ENCODE data around the gene SVBP. TPM values are rescaled to one million over a fixed set of nuclear protein-coding genes. Genes with fewer than 3 reads are reported as not detected.

Gene SVBP
- total RNA-seq, 2 experiments from 2014 or later, result 17.1 to 18.0 TPM

DNA sequence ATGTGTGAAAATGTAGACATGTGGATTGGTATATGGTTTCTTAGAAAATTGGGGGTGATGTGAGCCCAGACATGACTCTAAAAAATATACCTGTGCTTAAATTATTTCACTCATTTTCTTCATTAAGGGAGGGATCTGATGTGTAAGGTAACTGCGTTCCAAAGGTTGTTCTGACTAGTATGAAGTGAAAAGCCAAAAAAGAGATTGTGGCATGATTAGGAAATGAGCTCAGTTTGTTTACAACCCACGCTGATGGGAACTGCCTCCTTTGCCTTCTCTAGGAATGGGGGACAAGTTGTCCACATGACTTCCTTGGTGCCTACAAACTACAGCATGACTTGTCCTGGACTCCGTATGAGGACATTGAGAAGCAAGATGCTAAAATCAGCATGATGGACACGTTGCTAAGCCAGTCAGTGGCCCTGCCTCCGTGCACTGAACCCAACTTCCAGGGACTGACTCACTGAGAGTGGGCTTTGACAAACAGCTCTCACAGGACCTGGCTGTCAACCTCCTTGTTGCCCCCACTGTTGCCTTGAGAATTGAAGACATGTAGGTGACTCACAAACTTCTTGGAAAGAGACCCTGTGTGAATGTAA is 42.2 kb downstream of the SVBP start:
- no peak for DNase-seq
- Mint-ChIP-seq H3K27ac (no peak overlapping the region), H3K9me3 (ENCODE audit: insufficient read depth) (no peaks in the 10 kb centered on the region), H3K27me3 (ENCODE audit: low read depth) (no peaks in the 10 kb centered on the region), H3K36me3 (ENCODE audit: low read depth) (peaks cover 67% of the 10 kb centered on the region), H3K4me3 (no peak overlapping the region), H3K4me1 (ENCODE audit: low read depth) (peaks cover 38% of the 10 kb centered on the region)
- ATAC-seq, result no peak
- CTCF ChIA-PET, result interaction anchor here (2.3 to 5.9 kb wide), 2 partner anchors 139 to 299 kb away, joined by 13 to 41 read pairs; no protein-coding TSS in a partner anchor
- POLR2A ChIA-PET, result interaction anchor here (2.4 kb wide), 1 partner anchor 8 kb away, joined by 11 read pairs; the partner anchor contains the start of genes C1orf50 and P3H1

DNA sequence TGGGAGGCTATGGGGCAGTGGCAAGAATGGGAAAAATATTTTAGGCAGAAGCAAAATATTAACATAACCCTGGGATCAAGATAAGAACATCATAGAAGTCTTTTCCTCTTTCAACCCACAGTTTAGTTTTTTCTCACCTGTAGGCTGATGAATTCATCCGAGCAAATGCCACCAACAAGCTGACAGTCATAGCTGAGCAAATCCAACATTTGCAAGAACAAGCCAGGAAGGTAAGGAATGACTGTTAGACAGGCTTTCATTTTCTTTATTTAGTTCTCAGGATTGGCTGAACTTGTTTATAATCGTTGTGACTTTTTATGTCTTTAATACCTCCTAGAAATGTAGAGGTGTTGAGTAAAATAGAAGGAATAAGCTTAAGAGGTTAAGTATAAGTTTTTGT is 43.8 kb downstream of the SVBP start:
- no peak overlapping the region for H3K27ac Mint-ChIP-seq
- POLR2A ChIA-PET, result no interaction called here
- no peak overlapping the region for H3K4me3 Mint-ChIP-seq
- H3K9me3 Mint-ChIP-seq (ENCODE audit: insufficient read depth), result no peaks in the 10 kb centered on the region
- CTCF ChIA-PET, result interaction anchor here (1.3 to 2.3 kb wide), 3 partner anchors 10 to 300 kb away, joined by 3 to 13 read pairs (median 5); no protein-coding TSS in a partner anchor
- H3K36me3 Mint-ChIP-seq (ENCODE audit: low read depth), result peaks cover 67% of the 10 kb centered on the region
- no peaks in the 10 kb centered on the region for H3K27me3 Mint-ChIP-seq (ENCODE audit: low read depth)
- ATAC-seq (no peak), DNase-seq (no peak)
- H3K4me1 Mint-ChIP-seq (ENCODE audit: low read depth), result peaks cover 36% of the 10 kb centered on the region

DNA sequence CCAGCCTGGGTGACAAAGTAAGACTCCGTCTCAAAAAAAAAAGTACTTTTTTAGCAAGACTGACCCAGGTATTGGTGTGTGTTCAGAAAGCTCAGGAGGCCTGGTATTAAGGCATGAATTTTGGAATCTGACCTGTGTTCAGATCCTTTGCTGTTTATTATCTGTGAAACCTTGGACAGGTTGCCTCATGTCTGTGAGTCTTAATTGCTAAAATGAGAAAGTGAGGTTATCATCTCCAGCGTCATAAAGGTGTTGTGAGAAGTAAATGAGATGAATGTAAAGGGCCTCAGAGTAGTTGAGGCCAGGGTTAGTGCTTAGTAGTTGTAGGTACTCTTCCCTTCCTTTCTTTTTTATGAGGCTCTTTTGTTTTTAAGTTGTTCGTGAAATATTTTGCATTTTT is 47.4 kb downstream of the SVBP start:
- POLR2A ChIA-PET, result no interaction called here
- no peak for ATAC-seq
- Mint-ChIP-seq H3K27ac (no peak overlapping the region), H3K27me3 (ENCODE audit: low read depth) (no peaks in the 10 kb centered on the region), H3K9me3 (ENCODE audit: insufficient read depth) (no peaks in the 10 kb centered on the region), H3K36me3 (ENCODE audit: low read depth) (peaks cover 39% of the 10 kb centered on the region), H3K4me3 (no peak overlapping the region), H3K4me1 (ENCODE audit: low read depth) (peaks cover 36% of the 10 kb centered on the region)
- CTCF ChIA-PET, result interaction anchor here (1.4 to 5.9 kb wide), 2 partner anchors 10 to 23 kb away, joined by 3 to 90 read pairs; no protein-coding TSS in a partner anchor
- DNase-seq, result no peak

DNA sequence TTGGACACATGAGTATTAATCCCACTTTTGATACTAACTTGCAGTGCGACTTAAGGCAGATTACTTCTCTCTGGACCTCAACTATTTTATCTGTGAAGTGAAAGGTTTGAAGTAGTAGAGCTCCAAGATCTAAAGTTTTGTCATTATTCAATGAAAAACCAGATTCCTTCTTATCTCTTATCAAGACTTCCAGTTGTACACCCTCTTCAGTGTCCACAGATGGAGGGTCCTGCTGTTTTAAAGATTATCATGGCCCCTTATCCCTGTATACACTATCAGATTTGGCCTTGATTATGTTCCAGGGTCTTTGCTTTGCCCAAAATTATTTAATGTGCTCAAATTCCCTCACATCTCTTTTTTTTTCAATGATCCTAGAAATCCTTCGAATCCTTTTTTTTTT is 49.0 kb downstream of the SVBP start:
- Mint-ChIP-seq H3K27ac (peak overlapping the region; percentile 96), H3K9me3 (ENCODE audit: insufficient read depth) (no peaks in the 10 kb centered on the region), H3K36me3 (ENCODE audit: low read depth) (peaks cover 29% of the 10 kb centered on the region), H3K27me3 (ENCODE audit: low read depth) (no peaks in the 10 kb centered on the region), H3K4me3 (no peak overlapping the region), H3K4me1 (ENCODE audit: low read depth) (peaks cover 33% of the 10 kb centered on the region)
- CTCF ChIA-PET, result interaction anchor here (0.6 to 5.9 kb wide), 8 partner anchors 11 to 306 kb away, joined by 3 to 90 read pairs (median 10); partner anchors contain the start of gene ZNF691
- ATAC-seq (no peak), DNase-seq (no peak)
- POLR2A ChIA-PET, result interaction anchor here (0.6 to 2.8 kb wide), 7 partner anchors 85 to 590 kb away, joined by 3 to 36 read pairs (median 7); partner anchors contain the start of genes CDC20, PPIH and YBX1

DNA sequence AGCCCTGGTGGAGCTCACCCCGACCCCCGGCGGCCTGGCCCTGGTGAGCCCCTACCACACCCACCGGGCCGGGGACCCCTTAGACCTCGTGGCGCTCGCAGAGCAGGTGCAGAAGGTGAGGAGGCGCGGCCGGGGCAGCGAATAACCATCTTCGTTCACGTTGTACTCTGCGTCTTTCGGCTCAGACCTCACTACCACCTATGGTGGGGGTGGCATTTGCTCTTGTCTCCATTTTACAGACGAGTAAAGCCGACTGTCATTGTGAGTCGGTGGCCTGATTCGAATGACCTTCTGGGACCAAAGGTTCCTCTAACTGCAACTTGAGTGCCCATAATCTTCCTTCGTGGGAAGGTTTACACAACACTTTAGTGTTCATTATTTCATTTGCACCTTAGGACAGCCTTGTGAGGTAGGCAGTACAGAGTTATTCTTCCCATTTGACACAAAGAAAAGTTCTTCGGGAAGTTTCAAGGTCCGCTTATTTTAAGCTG is 49.6 kb downstream of the SVBP start:
- H3K4me3 Mint-ChIP-seq, result no peak overlapping the region
- H3K9me3 Mint-ChIP-seq (ENCODE audit: insufficient read depth), result no peaks in the 10 kb centered on the region
- no peaks in the 10 kb centered on the region for H3K27me3 Mint-ChIP-seq (ENCODE audit: low read depth)
- H3K36me3 Mint-ChIP-seq (ENCODE audit: low read depth), result peaks cover 26% of the 10 kb centered on the region
- peak overlapping the region; percentile 96 for H3K27ac Mint-ChIP-seq
- DNase-seq (no peak), ATAC-seq (peak; percentile 19)
- ChIA-PET CTCF (interaction anchor here (0.6 to 5.9 kb wide), 16 partner anchors 10 to 594 kb away, joined by 3 to 90 read pairs (median 6); partner anchors contain the start of genes PPCS and ZNF691), POLR2A (interaction anchor here (0.6 to 2.8 kb wide), 21 partner anchors 9 to 601 kb away, joined by 3 to 36 read pairs (median 6); partner anchors contain the start of genes CDC20, ERMAP, FOXJ3 and PPIH)
- H3K4me1 Mint-ChIP-seq (ENCODE audit: low read depth), result peaks cover 31% of the 10 kb centered on the region

DNA sequence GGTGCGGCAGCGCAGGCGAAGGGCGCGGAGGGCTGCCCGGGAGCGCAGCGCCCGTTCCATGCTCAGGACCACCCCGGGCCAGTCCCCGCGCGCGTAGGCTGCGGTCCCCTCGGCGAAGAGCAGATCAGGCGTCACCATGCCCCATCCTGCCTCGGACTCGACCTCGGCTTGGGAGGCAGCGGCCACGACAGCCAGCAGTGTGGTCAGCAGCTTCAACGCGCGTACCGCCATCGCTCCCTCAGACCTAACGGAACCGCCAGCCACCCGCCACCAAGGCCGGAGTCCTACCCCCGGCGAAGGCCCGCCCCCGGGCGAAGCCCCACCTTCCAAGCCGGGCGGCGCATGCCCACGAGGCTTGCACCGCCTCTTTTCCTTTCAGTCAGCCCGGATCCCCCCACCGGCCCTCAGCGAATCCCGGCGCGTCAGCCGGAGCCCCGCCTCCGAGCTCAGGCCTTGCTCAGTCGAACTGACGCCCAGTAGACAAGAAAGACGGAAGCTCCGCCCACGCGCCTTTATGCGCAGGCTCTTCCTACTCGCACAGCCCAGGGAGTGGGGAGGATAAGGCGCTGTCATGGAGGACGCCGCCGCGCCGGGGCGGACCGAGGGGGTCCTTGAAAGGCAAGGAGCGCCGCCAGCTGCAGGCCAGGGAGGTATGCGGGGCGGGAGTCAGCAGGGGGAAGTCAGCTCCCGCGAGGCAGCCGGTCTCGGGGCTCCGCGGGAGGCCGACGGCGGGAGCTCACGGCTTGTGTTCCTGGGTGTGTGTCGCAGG is 50.3 kb downstream of the SVBP start, which contains the start of the genes C1orf50 and P3H1:
TSS of gene C1orf50 (plus strand) at position 509 of the 769 bp plus-strand sequence. CDS start at position 572, 63 bp downstream.
TSS of gene P3H1 (minus strand) at position 288 of the 769 bp plus-strand sequence. CDS start at position 231, 57 bp downstream.
- Mint-ChIP-seq H3K4me1 (ENCODE audit: low read depth) (peaks cover 31% of the 10 kb centered on the region), H3K4me3 (no peak within 1 kb of the TSS), H3K9me3 (ENCODE audit: insufficient read depth) (no peaks in the 10 kb centered on the region), H3K27ac (peak within 1 kb of the TSS; percentile 96), H3K27me3 (ENCODE audit: low read depth) (no peaks in the 10 kb centered on the region), H3K36me3 (ENCODE audit: low read depth) (peaks cover 26% of the 10 kb centered on the region)
- ATAC-seq, result peak; percentile 96
- DNase-seq, result peak; percentile 100
- CTCF ChIA-PET, result interaction anchor here (0.6 to 5.9 kb wide), 26 partner anchors 9 to 593 kb away, joined by 3 to 90 read pairs (median 5); partner anchors contain the start of genes PPCS, PPIH and ZNF691
- POLR2A ChIA-PET, result interaction anchor here (0.6 to 2.8 kb wide), 32 partner anchors 9 to 602 kb away, joined by 3 to 36 read pairs (median 5); partner anchors contain the start of genes ERMAP, FOXJ3, PPIH and SVBP

DNA sequence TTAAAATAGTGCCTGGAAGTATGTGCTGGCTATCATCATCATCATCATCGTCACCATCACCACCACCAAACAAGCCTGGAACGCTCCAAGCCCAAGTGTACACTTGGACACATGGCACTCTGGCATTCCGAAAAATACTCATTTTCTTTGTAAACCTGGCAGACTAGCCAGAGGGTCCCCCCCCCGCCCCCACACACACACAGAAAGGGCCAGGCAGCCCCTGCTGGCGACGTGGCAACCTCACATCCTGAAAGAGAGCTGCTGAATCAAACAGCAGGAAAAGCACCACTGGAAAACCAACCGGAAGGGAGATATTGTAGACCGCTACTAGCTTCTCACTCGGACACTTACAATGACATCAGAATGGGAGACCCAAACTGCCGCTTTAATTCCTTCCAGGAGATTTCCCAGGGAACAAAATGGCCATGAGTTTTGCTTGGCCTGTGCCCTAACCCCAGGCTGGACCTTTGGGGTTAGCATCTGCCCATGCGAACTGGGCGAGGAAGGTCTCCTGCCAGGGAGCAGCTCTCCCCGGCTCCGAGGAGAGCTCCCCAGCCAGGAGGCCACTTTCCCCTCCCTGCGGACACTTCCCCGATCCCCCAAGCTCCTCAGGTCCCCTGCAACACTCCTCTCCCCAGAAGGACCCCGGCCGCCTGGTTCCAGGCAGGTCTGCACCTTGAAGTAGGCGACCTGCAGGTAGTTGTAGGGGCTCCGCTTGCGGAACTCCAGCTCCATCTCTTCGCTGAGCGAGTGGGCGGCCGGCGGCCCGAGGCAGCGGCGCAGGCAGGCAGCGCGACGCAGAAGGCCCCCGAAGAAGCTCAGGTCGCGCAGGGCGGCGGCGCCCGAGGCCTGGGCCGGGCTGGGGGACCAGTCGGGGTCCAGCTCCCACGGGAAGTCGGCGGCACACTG is 51.1 kb downstream of the SVBP start:
- Mint-ChIP-seq H3K4me1 (ENCODE audit: low read depth) (peaks cover 31% of the 10 kb centered on the region), H3K27me3 (ENCODE audit: low read depth) (no peaks in the 10 kb centered on the region), H3K4me3 (no peak overlapping the region), H3K27ac (no peak overlapping the region), H3K36me3 (ENCODE audit: low read depth) (peaks cover 27% of the 10 kb centered on the region), H3K9me3 (ENCODE audit: insufficient read depth) (no peaks in the 10 kb centered on the region)
- ChIA-PET CTCF (interaction anchor here (0.6 to 5.9 kb wide), 27 partner anchors 8 to 592 kb away, joined by 3 to 90 read pairs (median 4); partner anchors contain the start of genes PPCS, PPIH and ZNF691), POLR2A (interaction anchor here (0.6 to 2.8 kb wide), 29 partner anchors 8 to 432 kb away, joined by 3 to 36 read pairs (median 5); partner anchors contain the start of genes ERMAP, FOXJ3, PPIH and SVBP)
- peak; percentile 23 for ATAC-seq
- peak; percentile 50 for DNase-seq

DNA sequence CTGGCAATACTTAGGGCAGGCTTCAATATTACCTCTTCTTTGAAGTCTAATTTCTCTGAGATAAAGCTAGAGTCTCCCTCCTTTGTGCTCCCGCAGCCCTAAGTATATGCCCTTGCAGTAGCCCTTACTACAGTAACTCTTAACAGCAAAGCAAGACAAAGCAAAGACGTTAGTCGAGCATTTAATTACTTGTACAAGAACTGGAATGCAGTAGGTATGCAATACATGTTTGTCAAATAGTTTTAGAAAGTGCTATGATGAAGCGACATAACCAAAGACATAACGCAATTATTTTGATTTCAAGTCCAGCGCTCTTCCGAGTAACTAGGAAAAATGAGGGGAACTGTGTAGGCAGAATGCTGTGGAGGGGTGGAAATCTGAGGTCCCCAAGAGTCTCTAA is 51.9 kb downstream of the SVBP start:
- DNase-seq (no peak), ATAC-seq (no peak)
- ChIA-PET POLR2A (interaction anchor here (0.6 to 2.8 kb wide), 3 partner anchors 82 to 224 kb away, joined by 3 to 36 read pairs (median 13); partner anchors contain the start of genes PPIH and YBX1), CTCF (interaction anchor here (1.0 to 5.9 kb wide), 7 partner anchors 8 to 308 kb away, joined by 3 to 90 read pairs (median 16); partner anchors contain the start of gene ZNF691)
- Mint-ChIP-seq H3K4me1 (ENCODE audit: low read depth) (peaks cover 26% of the 10 kb centered on the region), H3K27ac (no peak overlapping the region), H3K9me3 (ENCODE audit: insufficient read depth) (no peaks in the 10 kb centered on the region), H3K27me3 (ENCODE audit: low read depth) (no peaks in the 10 kb centered on the region), H3K4me3 (no peak overlapping the region), H3K36me3 (ENCODE audit: low read depth) (peaks cover 20% of the 10 kb centered on the region)

DNA sequence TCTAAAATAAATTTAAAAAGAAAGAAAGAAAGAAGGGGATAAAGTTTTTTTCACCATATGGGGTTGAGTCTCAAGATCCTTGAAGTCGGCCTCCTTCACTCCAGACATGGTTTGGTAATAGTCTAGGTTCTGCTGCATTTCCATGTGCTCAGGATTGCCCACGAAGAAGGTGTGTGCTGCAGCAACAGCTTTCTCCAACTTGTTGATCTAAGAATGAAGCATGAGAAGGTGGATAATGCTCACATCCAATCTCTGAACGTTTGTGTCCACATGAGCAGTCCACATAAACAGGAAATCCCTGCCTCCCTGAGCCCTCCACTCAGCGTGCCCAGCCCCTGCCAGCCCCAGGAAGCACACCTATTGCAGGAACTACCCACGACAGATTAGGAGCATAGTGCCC is 54.9 kb downstream of the SVBP start:
- H3K27me3 Mint-ChIP-seq (ENCODE audit: low read depth), result no peaks in the 10 kb centered on the region
- H3K27ac Mint-ChIP-seq, result peak overlapping the region; percentile 32
- no peak overlapping the region for H3K4me3 Mint-ChIP-seq
- CTCF ChIA-PET, result no interaction called here
- POLR2A ChIA-PET, result interaction anchor here (0.6 to 1.4 kb wide), 2 partner anchors 80 to 610 kb away, joined by 3 to 5 read pairs; partner anchors contain the start of gene YBX1
- no peaks in the 10 kb centered on the region for H3K9me3 Mint-ChIP-seq (ENCODE audit: insufficient read depth)
- no peak for ATAC-seq
- peaks cover 4% of the 10 kb centered on the region for H3K4me1 Mint-ChIP-seq (ENCODE audit: low read depth)
- peaks cover 9% of the 10 kb centered on the region for H3K36me3 Mint-ChIP-seq (ENCODE audit: low read depth)
- no peak for DNase-seq

DNA sequence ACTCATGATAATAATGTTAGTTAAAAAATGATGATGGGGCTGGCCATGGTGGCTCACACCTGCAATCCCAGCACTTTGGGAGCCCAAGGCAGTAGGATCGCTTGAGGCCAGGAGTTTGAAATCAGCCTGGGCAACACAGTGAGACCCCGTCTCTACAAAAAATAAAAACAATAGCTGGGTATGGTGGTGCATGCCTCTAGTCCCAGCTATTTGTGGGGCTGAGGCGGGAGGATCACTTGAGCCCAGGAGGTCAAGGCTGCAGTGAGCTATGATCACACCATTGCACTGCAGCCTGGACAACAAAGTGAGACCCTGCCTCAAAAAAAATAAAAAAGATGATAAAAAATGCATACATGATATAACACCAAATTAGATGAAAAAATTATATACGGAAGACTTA is 55.6 kb downstream of the SVBP start:
- no peak overlapping the region for H3K4me3 Mint-ChIP-seq
- ChIA-PET CTCF (no interaction called here), POLR2A (interaction anchor here (1.4 kb wide), 1 partner anchor 80 kb away, joined by 5 read pairs; the partner anchor contains the start of gene YBX1)
- no peak overlapping the region for H3K27ac Mint-ChIP-seq
- ATAC-seq (no peak), DNase-seq (no peak)
- no peaks in the 10 kb centered on the region for H3K9me3 Mint-ChIP-seq (ENCODE audit: insufficient read depth)
- H3K36me3 Mint-ChIP-seq (ENCODE audit: low read depth), result peaks cover 15% of the 10 kb centered on the region
- peaks cover 4% of the 10 kb centered on the region for H3K4me1 Mint-ChIP-seq (ENCODE audit: low read depth)
- no peaks in the 10 kb centered on the region for H3K27me3 Mint-ChIP-seq (ENCODE audit: low read depth)

Data from activated CD8-positive, alpha-beta T cell treated with anti-CD3 and anti-CD28 coated beads, Interleukin-2, amount 10 ng/mL, durations not matched to agents 7 days and 5 days (primary cell).